ENCODE data around the gene CDCA4. TPM values are rescaled to one million over a fixed set of nuclear protein-coding genes. Genes with fewer than 3 reads are reported as not detected.
"Not testable (repeated sequence)": the region's sequence is repeated elsewhere in the genome, so short reads cannot be mapped to it uniquely, and the experiment has no call there.

The CDCA4 gene
- total and polyA plus RNA-seq, 2 donors (not counting 1 experiment from before 2014, with no cell fraction given) = 6.3 to 11.7 TPM

- Mint-ChIP-seq H3K4me3 (no peak overlapping the region), H3K4me1 (no peaks in the 10 kb centered on the region), H3K27me3 (no peaks in the 10 kb centered on the region), H3K9me3 (ENCODE audit: insufficient read depth) (no peaks in the 10 kb centered on the region), H3K27ac (no peak overlapping the region)
- 94% methylated on average over 3 of the region's 14 CpGs for WGBS (ENCODE audit: insufficient coverage)
- H2AFZ ChIP-seq (ENCODE audit: insufficient read depth, low read depth, low read length, poor library complexity, severe bottlenecking) = no peak overlapping the region
- no peak overlapping the region for H3K27ac ChIP-seq (ENCODE audit: low read length in 2 of 2)
- no peaks in the 10 kb centered on the region for H3K79me2 ChIP-seq (ENCODE audit: control insufficient read depth, insufficient read depth, low read length)
- no peak for ATAC-seq (ENCODE audit: low read depth)
- intact Hi-C loops (cut with micrococcal nuclease) = no loop called here
- no peaks in the 10 kb centered on the region for H3K4me1 ChIP-seq (ENCODE audit: control insufficient read depth in 2 of 2, insufficient read depth in 2 of 2, low read length in 2 of 2)
- ChIA-PET POLR2A (no interaction called here), CTCF (no interaction called here)
- TF ChIP-seq CTCF (IDR thresholded peaks at IDR 0.05) (no peak), EZH2 (IDR thresholded peaks at IDR 0.05; ENCODE audit: borderline replicate concordance, insufficient read depth, low read depth, low read length, poor library complexity, severe bottlenecking) (no peak)
- H3K9ac ChIP-seq (ENCODE audit: low read length) = no peak overlapping the region
- no peak overlapping the region for H3K4me2 ChIP-seq (replicated peaks; ENCODE audit: low read depth, low read length, poor library complexity, severe bottlenecking)
- H3K9me3 ChIP-seq (ENCODE audit: control extremely low read depth in 1 of 3, control insufficient read depth in 2 of 3, insufficient read depth in 1 of 3, low read length in 2 of 3) = no peaks in the 10 kb centered on the region
- H3K27me3 ChIP-seq (replicated peaks in 1 of 4; ENCODE audit: control extremely low read depth in 1 of 4, control insufficient read depth in 3 of 4, insufficient read depth in 4 of 4, low read length in 3 of 4) = peaks cover 0 to 9% (median 0%) of the 10 kb centered on the region in 4 experiments
- no peak overlapping the region for H3K4me3 ChIP-seq (ENCODE audit: control extremely low read depth in 1 of 5, extremely low read depth in 1 of 5, insufficient read depth in 1 of 5, low read depth in 2 of 5, low read length in 4 of 5)
- no peaks in the 10 kb centered on the region for H3K36me3 ChIP-seq (replicated peaks in 1 of 2; ENCODE audit: control extremely low read depth in 1 of 2, control insufficient read depth in 1 of 2, extremely low read depth in 1 of 2, insufficient read depth in 2 of 2, low read length in 1 of 2)
- H4K20me1 ChIP-seq (ENCODE audit: control insufficient read depth, insufficient read depth, low read length, poor library complexity, severe bottlenecking) = no peaks in the 10 kb centered on the region
- no peak for DNase-seq
These were observed 18.7 kb upstream of the CDCA4 start for GRCh38 chr14:105039458-105040205.

GRCh38 chr14:105035616-105036015, 14.7 kb upstream of the CDCA4 start:
- 100% methylated on average over 1 of the region's 2 CpGs for WGBS (ENCODE audit: insufficient coverage)
- CTCF ChIA-PET = interaction anchor here (1.2 to 2.5 kb wide), 5 partner anchors 10 to 22 kb away, joined by 3 to 11 read pairs (median 7); no protein-coding TSS in a partner anchor
- H4K20me1 ChIP-seq (ENCODE audit: control insufficient read depth, insufficient read depth, low read length, poor library complexity, severe bottlenecking); H3K36me3 ChIP-seq (replicated peaks in 1 of 2; ENCODE audit: control extremely low read depth in 1 of 2, control insufficient read depth in 1 of 2, extremely low read depth in 1 of 2, insufficient read depth in 2 of 2, low read length in 1 of 2); H3K27me3 Mint-ChIP-seq; POLR2A ChIA-PET; H3K4me3 Mint-ChIP-seq; H3K4me2 ChIP-seq (replicated peaks; ENCODE audit: low read depth, low read length, poor library complexity, severe bottlenecking); intact Hi-C loops (cut with micrococcal nuclease); ATAC-seq (ENCODE audit: low read depth); H3K27me3 ChIP-seq (replicated peaks in 1 of 4; ENCODE audit: control extremely low read depth in 1 of 4, control insufficient read depth in 3 of 4, insufficient read depth in 4 of 4, low read length in 3 of 4); H3K27ac Mint-ChIP-seq; H3K4me3 ChIP-seq (ENCODE audit: control extremely low read depth in 1 of 5, extremely low read depth in 1 of 5, insufficient read depth in 1 of 5, low read depth in 2 of 5, low read length in 4 of 5); H3K79me2 ChIP-seq (ENCODE audit: control insufficient read depth, insufficient read depth, low read length); H2AFZ ChIP-seq (ENCODE audit: insufficient read depth, low read depth, low read length, poor library complexity, severe bottlenecking); H3K27ac ChIP-seq (ENCODE audit: low read length in 2 of 2); H3K9me3 ChIP-seq (ENCODE audit: control extremely low read depth in 1 of 3, control insufficient read depth in 2 of 3, insufficient read depth in 1 of 3, low read length in 2 of 3); DNase-seq; H3K4me1 ChIP-seq (ENCODE audit: control insufficient read depth in 2 of 2, insufficient read depth in 2 of 2, low read length in 2 of 2); H3K9ac ChIP-seq (ENCODE audit: low read length); H3K9me3 Mint-ChIP-seq (ENCODE audit: insufficient read depth): not testable (repeated sequence)
- H3K4me1 Mint-ChIP-seq = peaks cover 13% of the 10 kb centered on the region
